Stimulated activated CD4-positive, alpha-beta T cell treated with anti-CD3 and anti-CD28 coated beads, Interleukin-1b, Interleukin-23, amount 100 ng/mL, for 24 hours (primary cell): Measurements from ENCODE around the gene GNG13.

Experiments used
- DNase-seq, 4 experiments: peaks; one replicate each; pipeline ENCODE4 v3.0.0-alpha.2; 2020; ENCODE audit warnings: low read depth in 4 of 4, low spot score in 1 of 4

The GNG13 gene

GRCh38 chr16:795580-796229 lies 4.8 kb downstream of the GNG13 start:
- DNase-seq, result no peak

- no peak for DNase-seq
These were observed 5.6 kb downstream of the GNG13 start for GRCh38 chr16:794853-795466.

GRCh38 chr16:794091-794822 lies 6.3 kb downstream of the GNG13 start:
- no peak for DNase-seq

GRCh38 chr16:793414-793813 lies 7.1 kb downstream of the GNG13 start:
- no peak for DNase-seq

GRCh38 chr16:792221-792995 lies 8.1 kb downstream of the GNG13 start:
- no peak for DNase-seq

GRCh38 chr16:791131-791530 lies 9.4 kb downstream of the GNG13 start:
- no peak for DNase-seq

- no peak for DNase-seq
These were observed 10.4 kb downstream of the GNG13 start for GRCh38 chr16:790086-790485.

- DNase-seq, result no peak
These were observed 11.2 kb downstream of the GNG13 start for GRCh38 chr16:789191-789850.

GRCh38 chr16:788399-789126 lies 12.0 kb downstream of the GNG13 start, which contains the start of gene CHTF18:
CHTF18 (plus strand) TSS chr16:788620; CDS start chr16:788685, 65 bp downstream.
- DNase-seq, result peak; percentile 80 to 90 (median 88)

- no peak for DNase-seq
These were observed 12.5 kb downstream of the GNG13 start, which contains the start of gene RPUSD1 for GRCh38 chr16:787978-788398. RPUSD1 (minus strand) TSS chr16:788381; CDS start chr16:787737, 644 bp downstream.

GRCh38 chr16:787321-787966 lies 13.1 kb downstream of the GNG13 start:
- DNase-seq, result no peak

- DNase-seq, result peak; percentile 57 to 70 (median 68)
These were observed 14.7 kb downstream of the GNG13 start for GRCh38 chr16:785563-786535.

GRCh38 chr16:784431-784830 lies 16.1 kb downstream of the GNG13 start:
- DNase-seq, result no peak

GRCh38 chr16:783404-784161 lies 17.0 kb downstream of the GNG13 start:
- no peak for DNase-seq

GRCh38 chr16:782766-783403 lies 17.6 kb downstream of the GNG13 start:
- DNase-seq, result no peak

- DNase-seq, result no peak
These were observed 18.3 kb downstream of the GNG13 start for GRCh38 chr16:782258-782657.

- DNase-seq, result no peak
These were observed 19.1 kb downstream of the GNG13 start for GRCh38 chr16:781346-782010.
